GM21576 (cell line): ENCODE data around the gene PPP4R3B.

Experiments
- ATAC-seq: cut with Tn5 transposase; IDR thresholded peaks from one replicate; pipeline ENCODE4 v1.9.1; 2021; ENCODE audit warnings: mild to moderate bottlenecking, moderate library complexity; ENCODE audit not compliant: unreplicated experiment

PPP4R3B gene

GRCh38 chr2:55519938-55520885, 97.2 kb downstream of the PPP4R3B start:
- ATAC-seq, result peak; percentile 11

GRCh38 chr2:55518841-55519165, 98.6 kb downstream of the PPP4R3B start:
- peak; percentile 9 for ATAC-seq

GRCh38 chr2:55511508-55512124, 105.8 kb downstream of the PPP4R3B start:
- ATAC-seq, result no peak

- ATAC-seq, result no peak
Observed at GRCh38 chr2:55502590-55503141, 114.8 kb downstream of the PPP4R3B start.

- ATAC-seq, result no peak
Observed at GRCh38 chr2:55500025-55500424, 117.4 kb downstream of the PPP4R3B start.

- no peak for ATAC-seq
Observed at GRCh38 chr2:55498582-55498981, 118.8 kb downstream of the PPP4R3B start.
